ENCODE results near the gene PPFIBP2.

Gene PPFIBP2

GRCh38 chr11:7593481-7593880 lies 79.7 kb downstream of the PPFIBP2 start:
- no peak overlapping the region for H3K27ac ChIP-seq (ENCODE audit: low read length)
- H3K36me3 ChIP-seq (replicated peaks; ENCODE audit: insufficient read depth, low read length): no peaks in the 10 kb centered on the region
- no peak overlapping the region for H3K9ac ChIP-seq (ENCODE audit: low read length)
- no peaks in the 10 kb centered on the region for H4K20me1 ChIP-seq (ENCODE audit: insufficient read depth, low read length)
- peaks cover 17% of the 10 kb centered on the region for H3K4me1 ChIP-seq (ENCODE audit: low read length)
- H3K4me2 ChIP-seq (ENCODE audit: low read depth, low read length): no peak overlapping the region
- no peak overlapping the region for H3K4me3 ChIP-seq (ENCODE audit: low read length)
- no peaks in the 10 kb centered on the region for H3F3A ChIP-seq (ENCODE audit: insufficient read depth, low read length)
- H2AFZ ChIP-seq (ENCODE audit: low read length): no peak overlapping the region
- no peaks in the 10 kb centered on the region for H3K27me3 ChIP-seq (replicated peaks; ENCODE audit: insufficient read depth, low read length)
- no peaks in the 10 kb centered on the region for H3K79me2 ChIP-seq (ENCODE audit: low read length)
- DNase-seq: no peak
- H3K9me2 ChIP-seq (replicated peaks; ENCODE audit: insufficient read depth, low read length): no peaks in the 10 kb centered on the region
- TF ChIP-seq EZH2phosphoT487 (IDR thresholded peaks at IDR 0.05; ENCODE audit: low read length): no peak
- no peak for TF ChIP-seq EZH2 (optimal IDR thresholded peaks at IDR 0.05; ENCODE audit: low read depth, low read length)
- no peak for TF ChIP-seq CTCF (IDR thresholded peaks at IDR 0.05; ENCODE audit: low read length)
- no peaks in the 10 kb centered on the region for H3K9me3 ChIP-seq (replicated peaks; ENCODE audit: insufficient read depth, low read length)

- Histone ChIP-seq H3K4me3 (ENCODE audit: low read length) (no peak overlapping the region), H3K36me3 (replicated peaks; ENCODE audit: insufficient read depth, low read length) (no peaks in the 10 kb centered on the region), H3K9me2 (replicated peaks; ENCODE audit: insufficient read depth, low read length) (no peaks in the 10 kb centered on the region), H3K4me2 (ENCODE audit: low read depth, low read length) (no peak overlapping the region), H3K4me1 (ENCODE audit: low read length) (peaks cover 17% of the 10 kb centered on the region), H3F3A (ENCODE audit: insufficient read depth, low read length) (no peaks in the 10 kb centered on the region), H3K79me2 (ENCODE audit: low read length) (no peaks in the 10 kb centered on the region), H3K9ac (ENCODE audit: low read length) (no peak overlapping the region), H3K27ac (ENCODE audit: low read length) (no peak overlapping the region), H3K27me3 (replicated peaks; ENCODE audit: insufficient read depth, low read length) (no peaks in the 10 kb centered on the region), H3K9me3 (replicated peaks; ENCODE audit: insufficient read depth, low read length) (no peaks in the 10 kb centered on the region), H2AFZ (ENCODE audit: low read length) (no peak overlapping the region), H4K20me1 (ENCODE audit: insufficient read depth, low read length) (no peaks in the 10 kb centered on the region)
- TF ChIP-seq CTCF (IDR thresholded peaks at IDR 0.05; ENCODE audit: low read length) (no peak), EZH2phosphoT487 (IDR thresholded peaks at IDR 0.05; ENCODE audit: low read length) (no peak), EZH2 (optimal IDR thresholded peaks at IDR 0.05; ENCODE audit: low read depth, low read length) (no peak)
- DNase-seq: no peak
Observed at GRCh38 chr11:7595016-7595866, 81.4 kb downstream of the PPFIBP2 start.

- Histone ChIP-seq H3F3A (ENCODE audit: insufficient read depth, low read length) (no peaks in the 10 kb centered on the region), H3K9ac (ENCODE audit: low read length) (no peak overlapping the region), H3K4me1 (ENCODE audit: low read length) (peaks cover 17% of the 10 kb centered on the region), H3K27ac (ENCODE audit: low read length) (no peak overlapping the region), H3K9me3 (replicated peaks; ENCODE audit: insufficient read depth, low read length) (no peaks in the 10 kb centered on the region), H4K20me1 (ENCODE audit: insufficient read depth, low read length) (no peaks in the 10 kb centered on the region), H3K79me2 (ENCODE audit: low read length) (no peaks in the 10 kb centered on the region), H2AFZ (ENCODE audit: low read length) (no peak overlapping the region), H3K9me2 (replicated peaks; ENCODE audit: insufficient read depth, low read length) (no peaks in the 10 kb centered on the region), H3K4me2 (ENCODE audit: low read depth, low read length) (no peak overlapping the region), H3K36me3 (replicated peaks; ENCODE audit: insufficient read depth, low read length) (no peaks in the 10 kb centered on the region), H3K4me3 (ENCODE audit: low read length) (no peak overlapping the region), H3K27me3 (replicated peaks; ENCODE audit: insufficient read depth, low read length) (no peaks in the 10 kb centered on the region)
- no peak for DNase-seq
- no peak for TF ChIP-seq CTCF (IDR thresholded peaks at IDR 0.05; ENCODE audit: low read length)
- TF ChIP-seq EZH2 (optimal IDR thresholded peaks at IDR 0.05; ENCODE audit: low read depth, low read length): no peak
- TF ChIP-seq EZH2phosphoT487 (IDR thresholded peaks at IDR 0.05; ENCODE audit: low read length): no peak
Observed at GRCh38 chr11:7595951-7596350, 82.2 kb downstream of the PPFIBP2 start.
